ENCODE measurements around the gene TRMT61A. TPM values are rescaled to one million over a fixed set of nuclear protein-coding genes. Genes with fewer than 3 reads are reported as not detected.

The TRMT61A gene
- total RNA-seq (2014; rRNA removed; shearing (Covaris generic)), result 19.0 and 19.9 TPM in 2 replicates
- polyA plus RNA-seq (2015; cell fraction: cytosol; rRNA removed), result 36.4 and 37.4 TPM in 2 replicates
- polyA plus RNA-seq (2015; cell fraction: nucleus; rRNA removed), result 26.5 and 28.0 TPM in 2 replicates

DNA sequence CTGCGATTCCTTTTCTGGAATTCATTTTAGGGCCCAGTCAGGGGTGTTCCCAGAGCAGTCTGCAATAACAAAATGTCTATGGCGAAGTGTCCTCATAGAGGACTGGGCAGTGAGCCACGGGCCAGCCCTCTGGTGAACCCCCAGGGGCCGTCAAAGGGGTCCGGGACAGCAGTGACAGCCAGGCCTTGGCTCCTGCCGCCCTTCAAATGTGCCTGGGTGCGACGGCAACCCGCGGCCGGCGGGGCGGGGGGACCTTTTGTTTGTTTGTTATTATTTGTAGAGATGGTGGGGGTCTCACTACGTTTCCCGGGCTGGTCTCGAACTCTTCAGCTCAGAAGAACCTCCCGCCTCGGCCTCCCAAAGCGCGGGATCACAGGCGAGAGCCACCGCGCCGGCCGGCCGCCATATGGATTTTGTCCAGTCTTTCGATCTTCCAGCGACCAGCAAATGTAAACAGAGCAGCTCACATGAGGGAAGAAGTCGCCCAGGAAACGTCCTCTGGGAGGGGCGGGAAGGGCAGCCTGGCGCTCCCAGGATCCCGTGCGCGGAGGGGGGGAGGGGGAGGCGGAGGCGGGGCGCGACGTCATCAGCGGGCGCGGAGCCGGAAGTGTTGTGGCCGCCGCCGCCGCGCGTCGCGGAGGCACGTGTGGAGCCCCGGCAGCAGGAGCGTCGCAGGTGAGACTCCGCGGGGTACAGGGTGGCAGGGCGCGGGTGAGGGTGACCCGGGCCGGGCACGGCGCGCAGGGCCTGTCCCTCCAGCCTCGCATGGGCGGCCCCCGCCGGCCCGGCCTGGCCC is at the start of gene TRMT61A:
Gene TRMT61A (plus strand): TSS at position 610 of the 796 bp plus-strand sequence. CDS start 783 bp downstream, outside the sequence.
- in situ Hi-C loops (cut with HindIII; ENCODE audit: low pct_unique_long_range_greater_than_20kb, low sequenced_read_pairs), result no loop called here
- peak; percentile 90 for DNase-seq (ENCODE audit: low read depth, low spot score)

DNA sequence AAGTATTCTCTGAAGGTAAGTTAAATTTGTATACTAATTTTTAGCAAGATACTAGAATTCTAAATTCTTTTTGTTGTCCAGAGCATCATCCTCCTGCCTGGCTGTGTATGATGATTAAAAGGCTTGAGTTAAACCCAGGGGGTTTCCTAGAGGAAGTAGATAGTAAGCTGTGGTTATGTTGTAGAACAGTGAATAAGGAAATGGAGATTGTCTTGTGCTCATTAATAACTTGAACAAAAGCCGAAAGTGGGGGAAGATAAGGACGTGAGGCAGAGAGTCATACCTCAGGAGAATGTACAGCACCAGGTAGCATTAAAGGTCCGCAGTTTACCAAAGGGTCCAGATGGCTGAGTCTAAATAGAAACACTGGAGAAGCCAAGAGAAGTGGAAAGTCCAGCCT is 48.4 kb upstream of the TRMT61A start:
- in situ Hi-C loops (cut with HindIII; ENCODE audit: low pct_unique_long_range_greater_than_20kb, low sequenced_read_pairs), result no loop called here
- no peak for DNase-seq (ENCODE audit: low read depth, low spot score)

DNA sequence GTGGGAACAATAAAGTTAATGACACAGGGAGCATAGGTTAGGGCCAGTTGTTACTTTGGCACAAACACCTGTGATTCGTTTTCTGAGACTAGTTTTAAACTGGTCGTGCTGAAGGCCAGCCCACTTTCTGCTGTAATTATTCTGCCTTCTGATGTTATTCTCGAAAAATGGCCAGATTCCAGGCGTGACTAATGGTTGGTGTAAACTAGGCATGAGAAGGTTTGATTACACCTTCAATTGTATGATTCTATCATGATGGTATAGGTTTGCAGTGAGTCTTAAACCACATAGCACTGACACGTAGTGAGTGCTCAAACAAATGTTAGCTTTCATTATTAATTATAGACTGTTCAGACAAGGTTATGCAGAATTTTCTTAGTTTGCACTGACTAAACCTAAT is 45.4 kb upstream of the TRMT61A start:
- DNase-seq (ENCODE audit: low read depth, low spot score), result no peak
- in situ Hi-C loops (cut with HindIII; ENCODE audit: low pct_unique_long_range_greater_than_20kb, low sequenced_read_pairs), result no loop called here

DNA sequence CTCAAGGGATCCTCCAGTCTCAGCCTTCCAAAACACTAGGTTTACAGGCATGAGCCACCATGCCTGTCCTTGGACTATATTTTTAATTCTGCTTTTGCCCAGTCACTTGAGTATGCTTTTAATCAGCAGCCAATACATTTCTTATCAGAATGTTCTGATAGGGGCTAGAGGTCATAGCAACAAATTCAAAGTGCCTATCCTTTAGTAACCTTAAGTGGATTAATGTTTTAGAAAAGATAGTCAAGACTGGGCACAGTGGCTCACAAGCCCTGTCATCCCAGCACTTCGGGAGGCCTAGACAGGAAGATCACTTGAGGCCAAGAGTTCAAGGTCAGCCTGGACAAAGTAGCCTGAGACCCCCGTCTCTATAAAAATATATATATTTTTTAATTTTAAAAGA is 43.5 kb upstream of the TRMT61A start:
- in situ Hi-C loops (cut with HindIII; ENCODE audit: low pct_unique_long_range_greater_than_20kb, low sequenced_read_pairs), result no loop called here
- DNase-seq (ENCODE audit: low read depth, low spot score), result no peak

GRCh38 chr14:103488071-103488470 is 40.9 kb upstream of the TRMT61A start:
- no peak for DNase-seq (ENCODE audit: low read depth, low spot score)
- in situ Hi-C loops (cut with HindIII; ENCODE audit: low pct_unique_long_range_greater_than_20kb, low sequenced_read_pairs), result no loop called here

DNA sequence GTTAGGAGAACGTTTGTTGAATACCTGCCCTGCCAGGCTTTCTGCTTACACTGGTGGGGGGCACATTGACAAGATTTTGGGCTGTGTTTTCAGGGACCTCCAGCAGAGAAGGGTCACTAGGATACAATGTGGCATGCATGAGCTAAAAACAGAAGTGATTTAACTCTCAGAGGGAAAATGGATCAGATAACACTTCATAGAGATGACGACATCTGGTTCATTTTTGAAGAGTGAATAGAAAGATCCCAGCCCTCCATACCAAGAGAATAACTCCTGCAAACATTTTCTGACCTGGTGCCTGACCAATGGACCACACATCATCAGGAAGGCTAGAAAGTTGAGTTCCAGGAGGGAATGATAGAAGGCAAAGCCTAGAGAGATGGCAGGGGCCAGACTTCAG is 40.0 kb upstream of the TRMT61A start:
- in situ Hi-C loops (cut with HindIII; ENCODE audit: low pct_unique_long_range_greater_than_20kb, low sequenced_read_pairs), result no loop called here
- DNase-seq (ENCODE audit: low read depth, low spot score), result no peak

- in situ Hi-C loops (cut with HindIII; ENCODE audit: low pct_unique_long_range_greater_than_20kb, low sequenced_read_pairs), result no loop called here
- no peak for DNase-seq (ENCODE audit: low read depth, low spot score)
These were observed 39.4 kb upstream of the TRMT61A start for GRCh38 chr14:103489621-103490020.

DNA sequence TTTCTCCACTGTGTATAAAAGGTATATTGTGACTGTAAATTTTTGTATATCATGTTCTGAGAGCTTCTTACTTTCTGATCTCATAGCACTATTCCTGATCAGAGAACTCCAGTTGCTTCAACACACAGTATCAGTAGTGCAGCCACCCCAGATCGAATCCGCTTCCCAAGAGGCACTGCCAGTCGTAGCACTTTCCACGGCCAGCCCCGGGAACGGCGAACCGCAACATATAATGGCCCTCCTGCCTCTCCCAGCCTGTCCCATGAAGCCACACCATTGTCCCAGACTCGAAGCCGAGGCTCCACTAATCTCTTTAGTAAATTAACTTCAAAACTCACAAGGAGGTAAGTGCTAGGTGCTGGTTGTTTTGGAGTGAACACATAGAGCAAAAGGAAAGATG is 37.3 kb upstream of the TRMT61A start:
- in situ Hi-C loops (cut with HindIII; ENCODE audit: low pct_unique_long_range_greater_than_20kb, low sequenced_read_pairs), result no loop called here
- no peak for DNase-seq (ENCODE audit: low read depth, low spot score)

GRCh38 chr14:103492156-103492925 is 36.7 kb upstream of the TRMT61A start:
- in situ Hi-C loops (cut with HindIII; ENCODE audit: low pct_unique_long_range_greater_than_20kb, low sequenced_read_pairs), result no loop called here
- DNase-seq (ENCODE audit: low read depth, low spot score), result no peak

- DNase-seq (ENCODE audit: low read depth, low spot score), result no peak
- in situ Hi-C loops (cut with HindIII; ENCODE audit: low pct_unique_long_range_greater_than_20kb, low sequenced_read_pairs), result no loop called here
These were observed 33.1 kb upstream of the TRMT61A start for GRCh38 chr14:103495854-103496253.

- in situ Hi-C loops (cut with HindIII; ENCODE audit: low pct_unique_long_range_greater_than_20kb, low sequenced_read_pairs), result no loop called here
- DNase-seq (ENCODE audit: low read depth, low spot score), result no peak
These were observed 32.2 kb upstream of the TRMT61A start for GRCh38 chr14:103496776-103497175.

DNA sequence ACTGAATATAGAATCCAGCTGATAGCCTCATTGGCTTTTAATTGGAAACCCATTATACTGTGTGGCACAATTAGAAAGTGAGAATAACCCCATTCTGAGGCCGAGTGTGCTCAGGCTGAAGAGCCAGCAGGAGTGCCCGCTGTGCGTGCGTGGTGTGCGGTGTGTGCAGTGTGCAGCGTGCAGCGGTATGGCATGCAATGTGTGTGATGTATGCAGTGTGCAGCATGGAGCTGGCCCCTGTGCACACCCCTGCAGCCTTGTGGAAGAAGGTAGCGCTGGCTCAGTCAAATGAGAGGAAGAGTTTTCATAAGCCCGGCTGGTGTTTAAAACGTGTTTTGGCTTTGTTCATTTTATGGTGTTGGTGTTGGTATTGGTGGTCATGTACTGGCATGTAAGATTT is 29.3 kb upstream of the TRMT61A start:
- DNase-seq (ENCODE audit: low read depth, low spot score), result no peak
- in situ Hi-C loops (cut with HindIII; ENCODE audit: low pct_unique_long_range_greater_than_20kb, low sequenced_read_pairs), result no loop called here

GRCh38 chr14:103500148-103500990 is 28.6 kb upstream of the TRMT61A start:
- in situ Hi-C loops (cut with HindIII; ENCODE audit: low pct_unique_long_range_greater_than_20kb, low sequenced_read_pairs), result no loop called here
- peak; percentile 86 for DNase-seq (ENCODE audit: low read depth, low spot score)

DNA sequence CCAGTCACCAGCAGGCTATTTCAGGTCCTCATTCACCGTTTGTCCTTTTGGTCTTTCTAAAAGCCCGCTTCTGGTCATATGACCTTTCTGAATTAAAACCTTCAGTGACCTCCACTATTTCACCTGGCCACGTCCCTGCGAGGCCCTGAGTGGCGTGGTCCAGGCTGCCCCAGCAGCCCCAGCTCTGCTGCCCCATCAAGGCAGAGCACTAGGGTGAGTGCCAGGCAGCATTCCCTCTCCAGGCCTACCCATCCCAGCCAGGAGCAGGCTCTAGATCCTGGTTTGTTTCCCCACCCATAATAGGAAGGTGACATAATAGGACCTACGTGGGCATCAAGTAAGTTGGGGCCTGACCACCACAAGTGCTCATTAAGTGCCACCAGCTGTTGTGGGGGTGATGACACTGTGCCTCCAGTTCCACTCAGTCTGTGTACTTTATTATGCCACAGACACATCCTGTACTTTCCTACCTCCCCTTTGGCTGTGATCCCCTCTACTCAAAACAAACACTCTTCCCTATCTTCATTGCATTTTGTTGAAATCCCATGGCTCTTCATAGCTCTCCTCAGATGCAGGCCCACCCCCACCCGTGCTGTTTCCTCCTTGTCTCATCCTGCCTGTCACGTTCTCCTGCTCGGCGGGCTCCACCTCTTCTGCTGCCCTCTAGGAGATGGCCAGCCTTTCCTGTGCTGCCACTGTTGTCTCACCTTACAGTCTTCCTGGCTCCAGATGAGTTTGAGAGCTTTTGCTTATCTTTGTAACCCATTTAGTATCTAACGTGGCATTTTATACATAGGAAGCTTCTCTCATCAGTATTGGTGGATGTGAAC is 27.7 kb upstream of the TRMT61A start:
- DNase-seq (ENCODE audit: low read depth, low spot score), result no peak
- in situ Hi-C loops (cut with HindIII; ENCODE audit: low pct_unique_long_range_greater_than_20kb, low sequenced_read_pairs), result no loop called here

DNA sequence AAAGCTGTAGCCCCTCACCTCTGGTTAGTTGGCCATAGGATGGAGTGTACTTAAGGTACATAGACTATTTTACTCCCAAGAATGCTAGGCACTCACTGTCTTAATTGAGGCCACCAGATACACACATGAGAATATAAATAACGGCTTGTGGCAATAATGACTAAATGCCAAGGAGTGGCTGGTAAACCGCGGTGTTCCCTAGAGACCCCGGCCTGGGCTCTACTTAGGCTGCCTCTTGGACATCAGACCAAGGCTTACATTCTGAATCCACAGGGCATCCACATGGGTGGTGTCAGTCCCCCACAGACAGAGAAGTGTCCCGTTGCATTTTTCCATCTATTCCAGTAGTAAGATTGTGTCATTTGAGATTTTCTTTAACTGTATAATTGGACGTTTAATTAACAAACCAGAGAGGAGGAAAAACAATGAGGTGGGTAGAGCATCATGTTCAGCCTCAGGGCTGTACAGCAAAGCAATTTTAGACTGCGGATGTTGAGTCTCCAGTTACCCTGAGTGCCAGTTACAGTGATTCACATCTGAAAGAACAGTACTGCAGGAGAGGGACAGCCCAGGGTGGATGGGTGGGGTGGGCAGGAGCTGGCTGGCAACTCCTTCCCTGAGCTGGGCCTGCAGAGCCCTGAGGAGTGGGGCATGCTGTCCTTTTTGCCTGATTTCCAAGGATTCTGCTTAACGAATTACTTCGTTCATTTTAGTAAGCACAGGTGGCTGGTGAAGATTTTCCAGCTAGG is 26.9 kb upstream of the TRMT61A start:
- no peak for DNase-seq (ENCODE audit: low read depth, low spot score)
- in situ Hi-C loops (cut with HindIII; ENCODE audit: low pct_unique_long_range_greater_than_20kb, low sequenced_read_pairs), result no loop called here

GRCh38 chr14:103502877-103503276 is 26.1 kb upstream of the TRMT61A start:
- DNase-seq (ENCODE audit: low read depth, low spot score), result no peak
- in situ Hi-C loops (cut with HindIII; ENCODE audit: low pct_unique_long_range_greater_than_20kb, low sequenced_read_pairs), result no loop called here

Measured in SK-MEL-5 (cell line).